H1 (cell line): Measurements from ENCODE around the gene NFYA.

Experiments used
- EP300 ChIP-seq, 2 experiments: IDR thresholded peaks; 1 replicate in 1 of 2; 2 replicates in 1 of 2; pipeline ENCODE4 v1.6.1; 2011 to 2012; ENCODE audit warnings: low read depth in 2 of 2, low read length in 2 of 2, mild to moderate bottlenecking in 2 of 2, borderline replicate concordance in 1 of 2, inconsistent platforms in 1 of 2, moderate library complexity in 1 of 2
- POLR2A ChIP-seq, 2 experiments: IDR thresholded peaks; 1 replicate in 1 of 2; 2 replicates in 1 of 2; pipeline ENCODE4 v1.6.1; 2011; ENCODE audit warnings: low read depth in 2 of 2, low read length in 2 of 2, mild to moderate bottlenecking in 2 of 2; ENCODE audit errors: control extremely low read depth in 1 of 2
- POLR2AphosphoS5 ChIP-seq: IDR thresholded peaks from 2 replicates; pipeline ENCODE4 v1.6.1; 2011; ENCODE audit warnings: low read depth, low read length
- RAD21 ChIP-seq, 2 experiments: IDR thresholded peaks in 1 of 2; conservative IDR thresholded peaks in 1 of 2; 2 replicates each; pipeline ENCODE4 v1.6.1; 2011; ENCODE audit warnings: low read depth in 2 of 2, low read length in 2 of 2, improper control_type of control experiment in 1 of 2, inconsistent platforms in 1 of 2, mild to moderate bottlenecking in 1 of 2, moderate library complexity in 1 of 2
- YY1 ChIP-seq: IDR thresholded peaks from 2 replicates; pipeline ENCODE4 v1.6.1; 2011; ENCODE audit warnings: low read depth, mild to moderate bottlenecking, low read length
- ZNF274 ChIP-seq: IDR thresholded peaks from 2 replicates; pipeline ENCODE4 v1.7.0; 2012; ENCODE audit warnings: low read length, borderline replicate concordance; ENCODE audit errors: extremely low read depth
- TF ChIP-seq, protein P1 (sequence below), 3 experiments: IDR thresholded peaks; 1 replicate in 2 of 3; 2 replicates in 1 of 3; pipeline versions ENCODE4 v1.5.1 to v1.6.1; 2011; ENCODE audit warnings: low read length in 3 of 3, mild to moderate bottlenecking in 3 of 3, inconsistent platforms in 2 of 3, low read depth in 1 of 3, moderate library complexity in 1 of 3; ENCODE audit not compliant: insufficient read depth in 1 of 3; ENCODE audit errors: control extremely low read depth in 1 of 3

- TF ChIP-seq, protein P1, sequence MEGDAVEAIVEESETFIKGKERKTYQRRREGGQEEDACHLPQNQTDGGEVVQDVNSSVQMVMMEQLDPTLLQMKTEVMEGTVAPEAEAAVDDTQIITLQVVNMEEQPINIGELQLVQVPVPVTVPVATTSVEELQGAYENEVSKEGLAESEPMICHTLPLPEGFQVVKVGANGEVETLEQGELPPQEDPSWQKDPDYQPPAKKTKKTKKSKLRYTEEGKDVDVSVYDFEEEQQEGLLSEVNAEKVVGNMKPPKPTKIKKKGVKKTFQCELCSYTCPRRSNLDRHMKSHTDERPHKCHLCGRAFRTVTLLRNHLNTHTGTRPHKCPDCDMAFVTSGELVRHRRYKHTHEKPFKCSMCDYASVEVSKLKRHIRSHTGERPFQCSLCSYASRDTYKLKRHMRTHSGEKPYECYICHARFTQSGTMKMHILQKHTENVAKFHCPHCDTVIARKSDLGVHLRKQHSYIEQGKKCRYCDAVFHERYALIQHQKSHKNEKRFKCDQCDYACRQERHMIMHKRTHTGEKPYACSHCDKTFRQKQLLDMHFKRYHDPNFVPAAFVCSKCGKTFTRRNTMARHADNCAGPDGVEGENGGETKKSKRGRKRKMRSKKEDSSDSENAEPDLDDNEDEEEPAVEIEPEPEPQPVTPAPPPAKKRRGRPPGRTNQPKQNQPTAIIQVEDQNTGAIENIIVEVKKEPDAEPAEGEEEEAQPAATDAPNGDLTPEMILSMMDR (IDR thresholded peaks at IDR 0.05; ENCODE audit: control extremely low read depth in 1 of 3, insufficient read depth in 1 of 3, low read depth in 1 of 3, low read length in 3 of 3) = no peak
- no peak for TF ChIP-seq POLR2AphosphoS5
- TF ChIP-seq EP300 (IDR thresholded peaks at IDR 0.05; ENCODE audit: borderline replicate concordance in 1 of 2, low read depth in 2 of 2, low read length in 2 of 2) = no peak
- TF ChIP-seq RAD21 (IDR thresholded peaks at IDR 0.05 in 1 of 2, conservative IDR thresholded peaks at IDR 0.05 in 1 of 2; ENCODE audit: low read depth in 2 of 2, low read length in 2 of 2) = no peak
- no peak for TF ChIP-seq ZNF274
- no peak for TF ChIP-seq YY1
- no peak for TF ChIP-seq POLR2A (IDR thresholded peaks at IDR 0.05; ENCODE audit: control extremely low read depth in 1 of 2, low read depth in 2 of 2, low read length in 2 of 2)
Observed at GRCh38 chr6:41025966-41026530, 46.7 kb upstream of the NFYA start.
